Mononuclear cell (primary cell): ENCODE results near the gene APOL5. TPM values are rescaled to one million over a fixed set of nuclear protein-coding genes. Genes with fewer than 3 reads are reported as not detected.

ENCODE experiments used
- H3K27me3 ChIP-seq: 2 replicates; pipeline ENCODE4 v1.6.0; 2011; ENCODE audit warnings: low read length, control low read depth; ENCODE audit not compliant: insufficient read depth
- H3K4me1 ChIP-seq: 2 replicates; pipeline ENCODE4 v1.5.1; 2011; ENCODE audit warnings: mild to moderate bottlenecking, low read length, control low read depth; ENCODE audit not compliant: insufficient read depth
- H3K4me3 ChIP-seq: 2 replicates; pipeline ENCODE4 v1.5.1; 2011; ENCODE audit warnings: mild to moderate bottlenecking, low read length, moderate library complexity
- H3K9me3 ChIP-seq: 2 replicates; pipeline ENCODE4 v1.5.1; 2011; ENCODE audit warnings: low read depth, mild to moderate bottlenecking, control low read depth, low read length
- total RNA-seq: library from RNA; depleted of rRNA; stranded (reverse); fragments of >200 nt; gene quantifications from one replicate; pipeline ENCODE4 v1.2.3, GENCODE V29; 2012

The APOL5 gene
- total RNA-seq, 1 donor: not detected

GRCh38 chr22:35743326-35743860 lies 25.7 kb downstream of the APOL5 start:
- H3K9me3 ChIP-seq: no peaks in the 10 kb centered on the region
- H3K4me1 ChIP-seq: no peaks in the 10 kb centered on the region
- H3K4me3 ChIP-seq: no peak overlapping the region
- H3K27me3 ChIP-seq: peaks cover 5% of the 10 kb centered on the region

GRCh38 chr22:35746248-35746647 lies 28.6 kb downstream of the APOL5 start:
- H3K27me3 ChIP-seq: peaks cover 8% of the 10 kb centered on the region
- H3K9me3 ChIP-seq: no peaks in the 10 kb centered on the region
- H3K4me3 ChIP-seq: no peak overlapping the region
- H3K4me1 ChIP-seq: no peaks in the 10 kb centered on the region

- Histone ChIP-seq H3K4me3 (no peak overlapping the region), H3K9me3 (no peaks in the 10 kb centered on the region), H3K27me3 (peaks cover 8% of the 10 kb centered on the region), H3K4me1 (peaks cover under 1% of the 10 kb centered on the region)
These were observed 29.5 kb downstream of the APOL5 start for GRCh38 chr22:35746946-35747703.

GRCh38 chr22:35749808-35750207 lies 32.1 kb downstream of the APOL5 start:
- peaks cover 5% of the 10 kb centered on the region for H3K4me1 ChIP-seq
- no peaks in the 10 kb centered on the region for H3K9me3 ChIP-seq
- H3K27me3 ChIP-seq: peaks cover 8% of the 10 kb centered on the region
- H3K4me3 ChIP-seq: no peak overlapping the region

GRCh38 chr22:35752006-35752862 lies 34.6 kb downstream of the APOL5 start:
- no peak overlapping the region for H3K4me3 ChIP-seq
- H3K27me3 ChIP-seq: peaks cover 8% of the 10 kb centered on the region
- H3K4me1 ChIP-seq: peaks cover 5% of the 10 kb centered on the region
- H3K9me3 ChIP-seq: no peaks in the 10 kb centered on the region

GRCh38 chr22:35752863-35753189 lies 35.2 kb downstream of the APOL5 start:
- Histone ChIP-seq H3K27me3 (peaks cover 7% of the 10 kb centered on the region), H3K4me3 (no peak overlapping the region), H3K9me3 (no peaks in the 10 kb centered on the region), H3K4me1 (peaks cover 5% of the 10 kb centered on the region)

- H3K4me3 ChIP-seq: no peak overlapping the region
- H3K9me3 ChIP-seq: no peaks in the 10 kb centered on the region
- H3K27me3 ChIP-seq: peaks cover 3% of the 10 kb centered on the region
- H3K4me1 ChIP-seq: peaks cover 5% of the 10 kb centered on the region
These were observed 37.1 kb downstream of the APOL5 start for GRCh38 chr22:35754761-35755160.

- Histone ChIP-seq H3K4me3 (no peak overlapping the region), H3K4me1 (peaks cover 5% of the 10 kb centered on the region), H3K9me3 (no peaks in the 10 kb centered on the region), H3K27me3 (no peaks in the 10 kb centered on the region)
These were observed 39.0 kb downstream of the APOL5 start for GRCh38 chr22:35756722-35757121.

GRCh38 chr22:35758394-35758793 lies 40.7 kb downstream of the APOL5 start:
- H3K4me3 ChIP-seq: no peak overlapping the region
- no peaks in the 10 kb centered on the region for H3K27me3 ChIP-seq
- no peaks in the 10 kb centered on the region for H3K9me3 ChIP-seq
- no peaks in the 10 kb centered on the region for H3K4me1 ChIP-seq

GRCh38 chr22:35761037-35761436 lies 43.4 kb downstream of the APOL5 start:
- no peaks in the 10 kb centered on the region for H3K9me3 ChIP-seq
- no peaks in the 10 kb centered on the region for H3K27me3 ChIP-seq
- H3K4me1 ChIP-seq: no peaks in the 10 kb centered on the region
- no peak overlapping the region for H3K4me3 ChIP-seq

GRCh38 chr22:35766654-35767580 lies 49.2 kb downstream of the APOL5 start:
- Histone ChIP-seq H3K27me3 (no peaks in the 10 kb centered on the region), H3K4me3 (no peak overlapping the region), H3K4me1 (no peaks in the 10 kb centered on the region), H3K9me3 (no peaks in the 10 kb centered on the region)

- Histone ChIP-seq H3K4me3 (no peak overlapping the region), H3K4me1 (no peaks in the 10 kb centered on the region), H3K27me3 (no peaks in the 10 kb centered on the region), H3K9me3 (no peaks in the 10 kb centered on the region)
These were observed 52.3 kb downstream of the APOL5 start for GRCh38 chr22:35769974-35770373.

- no peaks in the 10 kb centered on the region for H3K27me3 ChIP-seq
- H3K9me3 ChIP-seq: no peaks in the 10 kb centered on the region
- H3K4me3 ChIP-seq: no peak overlapping the region
- H3K4me1 ChIP-seq: no peaks in the 10 kb centered on the region
These were observed 57.7 kb downstream of the APOL5 start for GRCh38 chr22:35775339-35775738.

- Histone ChIP-seq H3K4me3 (no peak overlapping the region), H3K4me1 (no peaks in the 10 kb centered on the region), H3K27me3 (no peaks in the 10 kb centered on the region)
These were observed 59.8 kb downstream of the APOL5 start for GRCh38 chr22:35777335-35777975.

More at GRCh38 chr22:35777335-35777975, 59.8 kb downstream of the APOL5 start:
- H3K9me3 ChIP-seq: no peaks in the 10 kb centered on the region
